DMS 273 treated with DMSO at 0.1 percent for 48 hours (cell line): ENCODE results near the gene TMED6.

Source experiments
- DNase-seq: peaks from one replicate; lab custom pipeline; 2025; lab: John Stamatoyannopoulos, UW

TMED6 gene

DNA sequence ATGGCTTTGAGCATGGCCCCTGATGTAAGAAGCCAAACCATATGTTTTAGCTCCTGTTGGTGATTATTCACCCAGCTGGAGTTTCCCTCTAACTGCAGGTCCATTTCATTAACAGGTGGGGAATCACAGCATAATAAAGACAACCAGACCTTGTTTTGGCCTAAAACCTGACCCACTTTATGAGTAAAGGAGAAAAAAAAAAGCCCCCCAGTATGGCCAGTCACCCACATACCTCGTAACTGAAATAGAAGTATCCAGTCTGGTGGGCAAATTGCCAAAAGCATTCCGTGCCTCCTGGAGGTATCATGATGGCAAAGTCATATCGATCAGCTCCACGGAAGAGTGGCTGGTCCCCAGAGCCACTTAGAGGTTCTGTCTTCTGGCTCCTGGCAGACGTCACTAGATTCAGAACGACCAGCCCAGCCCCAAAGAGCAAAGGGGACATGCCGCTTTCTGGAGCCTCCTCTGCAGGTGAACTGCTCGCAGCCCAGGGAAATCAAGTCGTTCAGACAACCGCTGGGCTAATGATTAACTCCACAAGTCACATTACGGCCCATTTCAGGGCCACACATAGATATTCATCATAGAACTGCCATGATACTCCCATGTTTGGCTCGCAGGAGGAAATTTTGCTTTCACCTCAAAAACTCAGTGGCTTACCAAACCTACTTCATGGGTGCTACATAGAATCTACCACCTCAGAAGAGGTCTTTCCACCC is at the start of gene TMED6:
TMED6 (minus strand) TSS at position 478 of the 719 bp plus-strand sequence; CDS start at position 445, 33 bp downstream.
- peak; percentile 39 for DNase-seq

DNA sequence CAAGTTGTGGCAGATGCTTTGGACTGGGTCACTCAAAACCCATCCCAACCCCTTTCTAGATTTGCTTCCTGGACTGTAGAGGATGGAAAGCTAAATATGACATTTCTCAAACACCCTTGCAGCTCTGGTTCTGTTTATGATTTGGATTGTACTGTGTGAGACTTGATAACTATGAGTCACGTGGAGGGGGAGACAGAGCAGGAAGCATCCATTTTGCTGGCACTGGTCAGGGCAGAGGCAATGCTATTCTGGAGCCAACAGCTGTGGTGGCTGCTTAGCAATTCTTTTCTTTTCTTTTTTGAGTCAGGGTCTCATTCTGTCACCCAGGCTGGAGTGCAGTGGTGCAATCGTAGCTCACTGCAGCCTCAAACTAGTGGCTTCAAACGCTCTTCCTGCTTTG is 47.8 kb upstream of the TMED6 start:
- DNase-seq: no peak

DNA sequence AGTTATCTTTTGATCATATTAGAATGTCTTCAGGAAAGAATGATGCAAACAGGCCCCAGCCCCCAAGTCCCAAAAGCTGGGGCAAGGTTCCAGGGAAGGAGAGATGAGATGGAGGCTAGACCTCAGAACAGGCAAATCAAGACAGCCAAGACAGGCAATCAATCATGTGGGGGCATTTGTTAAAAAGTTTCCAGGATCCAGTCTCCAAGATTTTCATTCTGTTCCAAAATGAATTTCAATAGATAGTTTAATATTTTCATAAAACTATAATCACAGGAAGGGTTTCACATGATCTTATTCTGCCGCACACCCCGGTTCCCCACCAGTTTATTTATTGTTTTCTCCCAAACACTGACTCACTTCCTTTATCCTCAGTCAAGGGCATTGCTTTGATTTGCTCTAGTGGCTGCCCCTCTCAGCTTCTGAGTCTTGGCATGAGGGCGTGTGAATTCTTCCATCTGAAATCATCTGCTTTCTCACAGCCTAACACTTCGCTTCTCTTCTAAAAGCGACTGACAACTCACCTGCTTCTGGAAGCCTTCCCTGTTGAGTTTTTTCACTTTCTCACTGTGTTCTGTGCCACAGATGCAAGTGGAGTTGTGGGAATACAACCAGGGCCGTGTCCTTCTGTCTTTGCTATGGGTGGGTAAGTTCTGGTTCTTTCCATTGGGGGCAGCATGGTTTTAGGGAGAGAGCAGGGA is 46.4 kb upstream of the TMED6 start:
- DNase-seq: peak; percentile 47

DNA sequence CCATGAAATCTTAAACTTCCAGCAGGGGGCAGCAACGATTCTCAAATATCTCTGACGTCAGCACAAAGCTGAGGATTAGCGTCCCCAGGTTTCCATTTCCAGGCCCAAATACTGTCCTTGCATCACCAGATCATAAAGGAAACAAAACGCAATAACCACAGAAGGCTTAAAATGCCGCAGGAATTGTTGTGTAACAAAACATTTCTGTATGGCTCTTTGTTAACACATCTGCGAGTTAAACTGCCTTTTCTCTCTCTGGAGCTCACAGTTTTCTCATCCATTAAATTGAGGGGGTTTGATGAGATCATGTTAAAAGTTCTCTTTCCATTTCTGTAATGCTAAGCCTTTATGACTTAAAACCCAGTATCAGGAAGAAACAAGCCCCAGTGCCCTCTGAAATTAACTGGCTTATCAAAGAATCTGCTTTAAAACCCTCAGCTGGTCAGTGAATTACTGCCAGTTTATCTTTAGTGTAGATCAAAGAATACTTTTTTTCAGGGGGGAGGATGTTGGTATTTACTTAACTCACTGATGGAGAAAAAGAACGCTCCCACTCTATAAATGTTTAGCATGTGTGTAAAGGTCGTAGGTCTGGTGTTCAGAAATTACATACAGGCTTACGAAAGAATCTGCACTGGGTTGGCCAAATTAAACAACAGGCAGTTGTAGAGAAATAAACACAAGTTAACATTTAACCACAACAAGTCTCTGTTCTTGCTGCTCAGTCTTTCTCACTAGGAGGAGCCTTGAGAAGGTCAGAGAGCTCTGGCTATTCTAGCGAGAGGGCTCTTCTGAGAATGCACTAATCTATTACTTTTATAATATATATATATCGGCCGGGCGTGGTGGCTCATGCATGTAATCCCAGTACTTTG is 44.8 kb upstream of the TMED6 start:
- DNase-seq: peak; percentile 54

DNA sequence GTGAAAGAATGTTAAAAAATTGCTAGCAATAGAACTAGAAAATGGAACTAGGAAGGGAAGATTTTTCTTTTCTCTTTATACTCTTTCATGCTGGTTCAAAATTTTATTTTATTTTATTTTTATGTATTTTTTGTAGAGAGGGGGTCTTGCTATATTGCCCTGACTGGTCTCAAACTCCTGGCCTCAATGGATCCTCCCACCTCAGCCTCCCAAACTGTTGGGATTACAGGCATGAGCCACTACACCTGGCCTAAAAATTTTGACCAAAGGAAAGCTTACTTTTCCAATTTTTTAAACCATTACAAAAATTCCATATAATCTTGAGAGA is 44.2 kb upstream of the TMED6 start:
- no peak for DNase-seq

DNA sequence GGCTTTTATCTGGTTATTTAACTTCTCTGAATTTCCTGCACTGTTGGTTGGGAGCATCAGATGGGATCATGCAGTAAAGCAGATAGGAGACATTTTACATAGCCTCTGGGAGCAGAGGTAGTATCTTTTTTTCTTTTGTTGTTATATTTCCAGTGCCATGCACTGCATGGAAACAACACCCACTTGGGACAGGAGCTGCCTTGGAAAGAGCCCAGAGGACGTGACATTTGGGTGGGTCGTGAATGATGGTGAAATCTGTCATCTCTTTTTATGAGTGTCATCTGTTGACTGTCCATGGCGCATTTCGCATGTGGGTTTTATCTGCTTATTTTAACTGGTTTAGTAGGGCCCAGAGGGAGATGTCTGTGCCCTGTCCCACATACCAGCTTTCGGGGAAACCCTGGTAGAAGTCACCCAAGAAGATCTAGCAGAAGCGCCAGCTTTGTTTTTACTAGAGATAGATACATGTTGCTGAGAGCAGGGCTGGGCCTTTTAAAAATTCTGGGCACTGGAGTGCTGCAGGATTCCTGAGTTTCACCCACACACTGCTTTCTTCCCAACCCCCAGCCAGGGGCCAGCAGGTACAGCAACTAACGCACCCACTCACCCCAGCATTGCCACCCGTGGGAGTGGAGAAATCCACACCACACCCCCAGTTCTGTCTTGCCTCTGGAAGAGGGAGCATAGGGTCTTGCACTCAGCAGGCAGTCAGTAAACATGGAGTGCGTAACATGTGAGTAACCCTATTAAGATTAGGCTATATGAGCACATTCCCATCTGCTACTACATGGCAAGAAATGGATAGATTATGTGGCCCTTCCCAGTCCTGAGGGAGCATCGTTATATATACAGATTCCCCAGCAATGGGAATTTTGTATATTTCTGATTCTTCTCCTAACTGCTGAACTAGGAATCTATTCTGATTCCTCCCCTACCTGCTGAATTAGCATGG is 42.6 kb upstream of the TMED6 start:
- no peak for DNase-seq

DNA sequence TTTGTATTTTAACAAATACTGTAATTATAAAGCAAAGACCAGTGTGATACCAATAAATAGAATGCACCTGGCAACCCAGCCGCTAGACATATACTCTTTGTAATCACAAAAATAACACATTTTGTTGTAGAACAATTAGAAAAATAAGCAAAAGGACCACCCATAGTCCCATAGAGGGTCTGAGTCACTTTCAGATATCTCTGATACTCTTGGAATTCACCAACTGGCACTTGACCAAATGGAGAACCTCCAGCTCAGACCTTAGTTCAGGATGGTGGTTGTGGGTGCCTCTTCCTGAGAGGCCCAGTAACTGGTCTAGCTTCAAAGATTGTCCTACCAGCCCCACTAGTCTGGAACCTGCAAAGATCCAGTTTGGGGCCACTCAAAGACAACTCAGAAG is 35.0 kb upstream of the TMED6 start:
- DNase-seq: no peak

DNA sequence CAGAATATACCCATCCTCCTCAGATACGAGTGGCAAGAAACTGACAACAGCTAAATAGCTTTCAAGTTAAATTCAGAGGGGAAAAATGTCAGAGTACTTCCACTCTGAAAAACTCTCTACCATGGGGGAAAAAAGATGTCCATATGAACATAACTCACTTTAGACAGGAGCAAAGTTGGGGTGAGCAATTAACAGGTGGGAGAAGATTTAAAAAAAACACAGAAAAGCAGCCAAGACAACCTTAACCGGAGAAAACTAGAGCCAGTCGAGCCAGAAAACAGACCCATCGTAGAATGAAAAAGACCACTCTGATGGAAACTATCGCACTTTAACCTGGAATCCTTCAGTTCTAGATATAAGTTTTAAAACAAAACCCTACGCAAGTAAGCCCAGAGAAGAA is 33.4 kb upstream of the TMED6 start:
- no peak for DNase-seq

DNA sequence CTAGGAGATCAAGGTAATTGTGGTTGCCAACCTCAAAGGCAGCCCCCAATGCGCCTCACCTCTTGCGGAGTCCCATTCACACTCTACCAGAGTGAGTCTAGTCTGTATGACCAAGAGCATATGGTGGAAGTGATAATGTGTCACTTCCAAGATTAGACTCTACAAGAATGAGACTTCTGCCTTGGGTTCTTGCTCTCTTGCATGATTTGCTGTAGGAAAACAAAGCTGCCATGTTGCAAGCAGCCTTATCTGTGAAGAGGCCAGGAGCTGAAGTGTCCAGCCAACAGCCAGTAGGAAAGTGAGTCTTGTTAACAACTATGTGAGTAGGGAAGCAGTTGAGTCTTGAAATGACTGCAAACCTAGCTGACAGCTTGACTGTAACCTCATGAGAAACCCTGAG is 30.8 kb upstream of the TMED6 start:
- no peak for DNase-seq

DNA sequence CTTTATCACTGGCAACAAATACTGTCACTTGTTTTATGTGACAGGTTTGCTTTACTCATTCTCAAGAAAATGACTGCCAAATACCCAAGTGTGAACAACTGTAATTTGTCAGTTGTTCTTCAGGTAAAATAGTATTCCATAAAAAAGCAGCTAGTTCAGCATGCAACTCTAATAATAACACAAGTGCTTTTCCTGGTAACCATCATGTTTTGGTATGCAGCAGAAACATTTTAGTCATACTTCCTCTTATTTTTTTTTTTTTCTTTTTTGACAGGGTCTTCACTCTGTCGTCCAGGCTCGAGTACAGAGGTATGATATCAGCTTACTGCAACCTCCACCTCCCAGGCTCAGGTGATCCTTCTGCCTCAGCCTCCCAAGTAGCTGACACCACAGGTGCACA is 29.6 kb upstream of the TMED6 start:
- DNase-seq: no peak

DNA sequence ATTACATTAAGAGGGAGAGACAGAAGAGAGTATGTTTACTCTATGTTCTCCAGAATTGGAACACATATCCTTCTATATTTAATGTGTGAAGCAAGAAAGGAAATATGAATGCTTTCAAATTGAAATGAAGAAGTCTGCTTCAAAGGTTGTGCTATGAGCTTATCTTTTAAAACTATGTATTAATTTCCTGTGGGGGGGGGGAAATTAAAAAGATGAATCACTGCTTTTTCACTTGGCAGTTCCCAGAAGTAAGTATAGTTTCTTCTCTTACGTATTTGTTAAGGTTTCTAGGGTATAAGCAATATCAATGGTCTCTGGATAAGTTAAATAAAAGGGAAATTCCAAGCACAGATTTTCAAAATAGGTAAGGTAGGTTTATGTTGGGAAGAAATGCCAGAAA is 27.2 kb upstream of the TMED6 start:
- DNase-seq: no peak

DNA sequence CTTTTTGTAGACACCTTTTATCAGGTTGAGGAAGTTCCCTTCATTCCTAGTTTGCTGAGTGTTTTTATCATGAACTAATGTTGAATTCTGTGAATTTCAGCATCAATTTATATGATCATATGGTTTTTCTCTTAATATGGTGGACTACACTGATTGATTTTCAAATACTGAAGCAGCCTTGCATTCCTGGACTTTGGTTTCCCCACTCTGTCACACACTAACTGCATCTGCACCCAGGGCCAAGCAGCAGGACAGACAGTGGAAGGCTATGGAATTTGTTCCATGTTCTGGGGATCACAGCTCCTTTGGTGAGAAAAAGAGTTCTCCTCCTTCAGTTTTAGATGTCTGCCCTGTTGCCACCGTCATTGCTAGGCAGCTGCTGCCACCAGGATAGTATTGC is 26.4 kb upstream of the TMED6 start:
- DNase-seq: no peak

DNA sequence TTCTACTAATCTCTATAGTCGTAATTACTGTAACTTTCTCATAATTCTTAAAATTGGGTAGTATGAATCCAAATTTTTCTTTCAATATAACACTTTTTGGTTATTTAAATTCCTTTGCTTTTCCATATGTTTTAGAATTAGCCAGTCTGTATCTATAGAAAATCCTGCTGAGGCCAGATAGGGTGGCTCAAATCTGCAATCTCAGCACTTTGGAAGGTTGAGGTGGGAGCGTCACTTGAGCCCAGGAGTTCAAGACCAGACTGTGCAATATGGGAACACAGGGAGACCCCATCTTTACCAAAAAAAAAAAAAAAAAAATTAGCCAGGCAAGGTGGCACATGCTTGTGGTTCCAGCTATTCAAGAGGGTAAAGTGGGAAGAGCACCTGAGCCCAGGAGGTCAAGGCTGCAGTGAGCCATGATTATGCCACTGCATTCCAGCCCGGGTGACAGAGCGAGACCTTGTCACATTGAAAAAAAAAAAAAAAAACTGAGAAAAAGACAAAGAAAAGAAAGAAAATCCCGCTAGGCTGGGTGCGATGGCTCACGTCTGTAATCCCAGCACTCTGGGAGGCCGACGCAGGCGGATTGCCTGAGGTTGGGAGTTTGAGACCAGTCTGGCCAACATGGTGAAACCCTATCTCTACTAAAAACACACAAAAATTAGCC is 24.9 kb upstream of the TMED6 start:
- no peak for DNase-seq

DNA sequence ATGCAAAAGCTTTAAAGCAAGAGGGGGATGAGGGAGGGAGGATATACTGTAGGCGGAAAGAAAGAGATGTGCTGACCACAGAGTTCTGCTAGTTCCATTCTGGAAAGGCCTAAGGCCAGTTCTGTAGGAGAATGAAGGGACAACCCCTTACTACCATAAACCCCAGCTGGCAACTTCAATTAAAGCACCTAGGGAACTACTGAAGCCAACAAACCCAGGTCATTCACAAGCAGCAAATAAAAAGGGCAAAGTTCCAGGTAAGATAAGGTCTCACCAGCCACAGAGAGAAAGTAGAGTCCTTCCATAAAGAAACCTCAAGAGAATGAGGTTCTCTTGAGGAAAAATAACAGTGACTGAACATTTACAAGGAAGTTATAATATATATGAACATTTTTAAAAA is 21.4 kb upstream of the TMED6 start:
- DNase-seq: no peak

DNA sequence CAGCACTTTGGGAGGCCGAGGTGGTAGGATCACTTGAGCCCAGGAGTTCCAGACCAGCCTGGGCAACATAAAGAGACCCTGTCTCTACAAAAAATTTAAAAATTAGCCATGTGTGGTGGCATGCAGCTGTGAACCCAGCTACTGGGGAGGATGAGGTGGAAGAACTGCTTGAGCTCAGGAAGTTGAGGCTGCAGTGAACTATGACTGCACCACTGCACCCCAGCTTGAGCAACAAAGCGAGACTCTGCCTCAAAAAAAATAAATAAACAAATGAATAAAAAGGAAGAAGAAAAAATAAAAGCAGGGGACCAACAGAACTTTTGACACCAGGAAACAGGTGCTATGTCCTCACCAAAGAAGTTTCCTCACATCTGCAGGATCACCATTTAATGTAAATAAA is 20.0 kb upstream of the TMED6 start:
- DNase-seq: no peak

DNA sequence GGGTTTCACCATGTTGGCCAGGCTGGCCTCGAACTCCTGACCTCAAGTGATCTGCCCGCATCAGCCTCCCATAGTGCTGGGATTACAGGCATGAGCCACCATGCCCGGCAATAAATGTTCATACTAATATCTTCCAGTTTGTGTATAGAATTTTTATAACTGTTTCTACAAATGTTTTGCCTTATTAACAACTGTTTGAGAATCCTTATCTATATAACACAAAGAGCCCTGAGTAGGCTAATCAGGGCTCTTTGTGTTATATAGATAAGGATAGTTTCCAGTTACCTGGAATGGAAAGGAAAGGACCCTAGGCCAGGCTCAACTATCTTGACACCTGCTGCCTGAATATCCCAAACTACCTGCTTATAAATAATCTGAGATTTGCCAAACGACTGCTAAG is 17.3 kb upstream of the TMED6 start:
- DNase-seq: no peak

DNA sequence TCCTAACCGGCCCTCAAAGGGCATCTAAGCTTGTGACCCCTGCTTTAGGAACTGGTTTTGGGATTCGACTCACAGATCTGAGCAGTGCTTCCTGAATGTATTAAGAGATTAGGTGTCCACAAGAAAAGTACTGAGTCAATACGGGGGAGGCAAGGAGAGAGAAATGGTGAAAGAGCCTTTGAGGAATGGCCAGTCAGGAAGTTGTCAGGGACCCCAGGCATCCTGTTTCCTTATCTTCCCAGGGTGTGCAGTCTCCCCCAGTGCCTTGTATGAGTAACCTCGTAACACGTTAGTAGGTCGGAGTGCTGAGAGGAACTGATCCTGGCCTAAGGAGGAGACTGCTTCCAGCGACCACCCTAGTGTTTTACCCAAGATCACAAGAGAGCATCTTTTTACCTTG is 16.4 kb upstream of the TMED6 start:
- no peak for DNase-seq

DNA sequence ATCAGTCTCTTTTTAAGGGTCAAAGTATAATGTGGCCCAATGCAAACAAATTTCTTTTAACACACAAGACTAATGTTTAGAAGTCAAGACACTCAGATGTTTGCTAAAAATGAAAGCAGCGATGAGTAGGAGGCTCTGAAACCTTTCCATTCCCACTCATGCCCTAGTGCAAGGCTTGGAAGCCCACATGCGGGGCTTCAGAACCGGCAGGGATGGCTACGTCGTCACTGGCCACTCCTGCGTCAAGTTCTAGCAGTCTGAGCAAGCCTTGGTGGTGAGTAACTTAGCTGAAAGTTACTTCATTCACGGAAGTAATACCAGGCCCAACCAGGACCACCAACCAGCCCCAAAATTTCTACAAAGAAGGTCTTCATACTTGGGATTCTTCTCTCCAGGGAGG is 14.8 kb upstream of the TMED6 start:
- DNase-seq: no peak

DNA sequence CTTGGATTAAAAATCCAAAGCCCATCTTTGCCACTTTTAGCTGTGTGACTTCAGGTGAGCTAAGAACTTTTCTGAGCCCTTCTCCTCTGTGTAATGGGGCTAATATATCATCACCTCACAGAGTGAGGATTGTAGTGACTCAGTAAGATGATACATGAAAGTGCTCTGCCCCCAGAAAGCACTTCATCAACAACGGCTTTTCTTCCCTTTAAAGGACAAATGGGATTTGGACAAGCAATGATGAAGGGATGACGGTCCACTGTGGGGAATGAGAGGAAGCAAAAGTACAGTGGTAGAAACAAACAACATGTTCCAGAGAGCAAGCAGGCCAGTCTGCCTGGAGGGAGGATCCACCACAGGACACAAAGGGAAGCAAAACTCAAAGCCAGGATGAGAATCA is 14.3 kb upstream of the TMED6 start:
- no peak for DNase-seq

DNA sequence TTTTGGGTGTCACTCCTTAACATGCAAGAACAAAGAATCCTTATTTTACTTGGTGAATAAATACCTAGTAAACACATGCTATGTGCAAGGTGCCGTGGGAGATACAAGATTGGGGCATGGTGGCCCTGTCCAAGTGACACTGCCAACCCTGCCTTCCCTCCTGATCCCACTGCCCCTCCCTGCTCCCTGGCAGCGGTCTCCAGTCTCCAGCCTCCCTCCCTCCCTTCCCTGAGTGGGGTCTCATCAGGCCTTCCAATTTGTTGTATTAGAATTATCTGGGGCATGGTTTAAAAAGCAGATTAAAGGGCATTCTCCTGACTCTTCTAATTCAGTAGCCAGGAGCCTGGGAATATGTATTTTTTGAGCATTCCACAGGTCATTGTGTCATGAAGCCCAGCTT is 12.5 kb upstream of the TMED6 start:
- DNase-seq: no peak

DNA sequence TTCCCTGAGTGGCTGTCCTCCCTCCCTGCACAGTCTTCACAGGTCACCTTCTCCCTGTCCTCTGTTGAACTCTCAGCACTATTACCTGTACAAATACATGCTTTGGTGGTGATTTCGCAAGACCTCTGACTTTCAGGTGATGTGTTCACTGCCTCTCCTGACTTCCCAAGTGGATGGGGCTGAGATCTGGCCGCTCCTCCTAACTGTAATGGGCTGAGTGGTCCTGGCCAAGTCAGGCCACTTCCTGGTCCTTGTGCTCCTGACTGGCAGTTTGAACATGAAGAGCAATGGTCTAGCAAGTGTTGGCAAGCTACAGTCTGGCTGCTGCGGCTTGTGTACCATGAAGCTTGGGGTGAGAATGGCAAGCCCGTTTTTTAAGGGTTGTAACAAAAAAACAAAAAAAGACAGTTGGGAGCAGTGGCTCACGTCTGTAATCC is 11.7 kb upstream of the TMED6 start:
- no peak for DNase-seq
